Inflammatory macrophage treated with lipopolysaccharide for 4 hours (primary cell): Measurements from ENCODE around the gene CCDC80.
A peak's percentile ranks its signal among the peaks of the same experiment; 100 is the strongest.
"Not testable (repeated sequence)": the region's sequence is repeated elsewhere in the genome, so short reads cannot be mapped to it uniquely, and the experiment has no call there.

ENCODE experiments used
- DNase-seq: peaks from one replicate; pipeline ENCODE4 v3.0.0-alpha.2; 2020

CCDC80 gene

GRCh38 chr3:112582244-112582874 is 58.6 kb downstream of the CCDC80 start:
- peak; percentile 31 for DNase-seq

- no peak for DNase-seq
Observed at GRCh38 chr3:112579697-112580096, 61.2 kb downstream of the CCDC80 start.

- peak; percentile 59 for DNase-seq
Observed at GRCh38 chr3:112579232-112579631, 61.7 kb downstream of the CCDC80 start.

GRCh38 chr3:112572701-112573100 is 68.2 kb downstream of the CCDC80 start:
- DNase-seq = peak; percentile 71

- DNase-seq = peak; percentile 53
Observed at GRCh38 chr3:112569265-112569664, 71.7 kb downstream of the CCDC80 start.

GRCh38 chr3:112568642-112569041 is 72.3 kb downstream of the CCDC80 start:
- no peak for DNase-seq

GRCh38 chr3:112564940-112565305 is 76.0 kb downstream of the CCDC80 start:
- no peak for DNase-seq

- not testable (repeated sequence) for DNase-seq
Observed at GRCh38 chr3:112564247-112564939, 76.5 kb downstream of the CCDC80 start.

GRCh38 chr3:112561734-112562529 is 79.0 kb downstream of the CCDC80 start, which contains the start of the genes ATG3 and SLC35A5:
Gene ATG3, minus strand, starts transcription at chr3:112561962. Its CDS starts 434 bp downstream, at chr3:112561528.
Gene SLC35A5, plus strand, starts transcription at chr3:112562045. Its CDS starts 1,359 bp downstream, at chr3:112563404.
- DNase-seq = peak; percentile 99

- DNase-seq = peak; percentile 72
Observed at GRCh38 chr3:112561484-112561733, 79.5 kb downstream of the CCDC80 start.

GRCh38 chr3:112560721-112561483 is 80.0 kb downstream of the CCDC80 start:
- DNase-seq = peak; percentile 82

GRCh38 chr3:112560307-112560706 is 80.6 kb downstream of the CCDC80 start:
- DNase-seq = no peak

GRCh38 chr3:112557976-112558375 is 83.0 kb downstream of the CCDC80 start:
- DNase-seq = peak; percentile 80

- peak; percentile 73 for DNase-seq
Observed at GRCh38 chr3:112555535-112556170, 85.3 kb downstream of the CCDC80 start.

- no peak for DNase-seq
Observed at GRCh38 chr3:112550859-112551258, 90.1 kb downstream of the CCDC80 start.
